Naive thymus-derived CD4-positive, alpha-beta T cell (primary cell): ENCODE results near the gene PRKN. TPM values are rescaled to one million over a fixed set of nuclear protein-coding genes. Genes with fewer than 3 reads are reported as not detected.

ENCODE experiments used
- ATAC-seq: fragments of 150-1000 bp; cut with Tn5 transposase; 2 replicates; pipeline ENCODE4 v1.10.0; 2021; ENCODE audit warnings: mild to moderate bottlenecking, moderate library complexity
- CTCF ChIA-PET: fragments of 350-600 bp; sonication (Branson Sonifier 250); formaldehyde crosslinking; loops from one replicate; lab custom pipeline; 2021; ENCODE audit warnings: antibody characterized with exemption; lab: Charles Lee
- POLR2A ChIA-PET: fragments of 350-600 bp; sonication (Branson Sonifier 250); formaldehyde crosslinking; loops from one replicate; lab custom pipeline; 2021; ENCODE audit warnings: antibody characterized with exemption, inconsistent platforms; lab: Charles Lee
- DNase-seq, 9 donors: peaks; one replicate each; pipeline versions ENCODE4 v3.0.0 to v3.0.0-alpha.2; 2020 to 2022; ENCODE audit warnings: mixed read lengths in 1 of 9
- H3K27ac ChIP-seq: one replicate; pipeline ENCODE4 v1.7.0; 2013; ENCODE audit warnings: mild to moderate bottlenecking, low read depth, low read length, moderate library complexity
- H3K27me3 ChIP-seq, 2 donors: one replicate each; pipeline ENCODE4 v1.7.0; 2013; ENCODE audit warnings: low read length in 2 of 2, mild to moderate bottlenecking in 2 of 2, moderate library complexity in 2 of 2; ENCODE audit not compliant: control insufficient read depth in 2 of 2, insufficient read depth in 2 of 2
- H3K36me3 ChIP-seq, 3 experiments: 1 replicate in 2 of 3; 2 replicates in 1 of 3; pipeline ENCODE4 v1.7.0; 2013; ENCODE audit warnings: low read length in 3 of 3, mild to moderate bottlenecking in 3 of 3, moderate library complexity in 1 of 3; ENCODE audit not compliant: insufficient read depth in 3 of 3, control insufficient read depth in 2 of 3
- H3K4me1 ChIP-seq, 2 donors: one replicate each; pipeline ENCODE4 v1.7.0; 2013; ENCODE audit warnings: low read length in 2 of 2, mild to moderate bottlenecking in 2 of 2, moderate library complexity in 1 of 2; ENCODE audit not compliant: control insufficient read depth in 2 of 2, insufficient read depth in 2 of 2
- H3K4me3 ChIP-seq: 2 replicates; pipeline ENCODE4 v1.7.0; 2013; ENCODE audit warnings: mild to moderate bottlenecking, low read length
- H3K9me3 ChIP-seq, 3 experiments: 1 replicate in 2 of 3; 2 replicates in 1 of 3; pipeline ENCODE4 v1.7.0; 2013; ENCODE audit warnings: low read length in 3 of 3; ENCODE audit not compliant: control insufficient read depth in 2 of 3
- H3K27ac Mint-ChIP-seq, 9 donors: one replicate each; pipeline ENCODE4 v1.8.0; 2020 to 2022; ENCODE audit warnings: mixed read lengths in 9 of 9, mild to moderate bottlenecking in 8 of 9, moderate library complexity in 5 of 9, inconsistent platforms in 2 of 9
- H3K27me3 Mint-ChIP-seq, 5 donors: one replicate each; pipeline ENCODE4 v1.8.0; 2021 to 2022; ENCODE audit warnings: mixed read lengths in 5 of 5, mild to moderate bottlenecking in 1 of 5
- H3K36me3 Mint-ChIP-seq, 5 donors: one replicate each; pipeline ENCODE4 v1.8.0; 2020 to 2022; ENCODE audit warnings: mixed read lengths in 5 of 5, mild to moderate bottlenecking in 3 of 5, inconsistent platforms in 1 of 5
- H3K4me1 Mint-ChIP-seq, 7 donors: one replicate each; pipeline ENCODE4 v1.8.0; 2020 to 2022; ENCODE audit warnings: mixed read lengths in 7 of 7, mild to moderate bottlenecking in 3 of 7, inconsistent platforms in 1 of 7
- H3K4me3 Mint-ChIP-seq, 10 donors: one replicate each; pipeline ENCODE4 v1.8.0; 2020 to 2022; ENCODE audit warnings: mild to moderate bottlenecking in 10 of 10, mixed read lengths in 10 of 10, moderate library complexity in 6 of 10, inconsistent platforms in 2 of 10
- H3K9me3 Mint-ChIP-seq, 11 donors: one replicate each; pipeline ENCODE4 v1.8.0; 2020 to 2022; ENCODE audit warnings: mixed read lengths in 11 of 11, mild to moderate bottlenecking in 4 of 11, inconsistent platforms in 1 of 11, moderate library complexity in 1 of 11
- intact Hi-C, 2 donors: fragments of 100-400 bp; cut with micrococcal nuclease; formaldehyde crosslinking; loops; one replicate each; pipeline ENCODE4 v1.15.1; 2023
- polyA plus RNA-seq, 2 donors: library from polyadenylated mRNA; unstranded; fragments of 300-500 nt; fragmentation: Illumina TruSeq; gene quantifications; one replicate each; pipeline ENCODE4 v1.2.3, GENCODE V29; 2021
- total RNA-seq, 6 experiments: library from RNA in 5 of 6; stranded (reverse) in 5 of 6; gene quantifications; 1 replicate in 5 of 6; 2 replicates in 1 of 6; pipeline ENCODE4 v1.2.3 and lab custom pipeline; 2021 to 2026

Gene PRKN
- total and polyA plus RNA-seq, 7 experiments from 2014 or later: 0.44 to 10.3 (median 8.1) TPM

DNA sequence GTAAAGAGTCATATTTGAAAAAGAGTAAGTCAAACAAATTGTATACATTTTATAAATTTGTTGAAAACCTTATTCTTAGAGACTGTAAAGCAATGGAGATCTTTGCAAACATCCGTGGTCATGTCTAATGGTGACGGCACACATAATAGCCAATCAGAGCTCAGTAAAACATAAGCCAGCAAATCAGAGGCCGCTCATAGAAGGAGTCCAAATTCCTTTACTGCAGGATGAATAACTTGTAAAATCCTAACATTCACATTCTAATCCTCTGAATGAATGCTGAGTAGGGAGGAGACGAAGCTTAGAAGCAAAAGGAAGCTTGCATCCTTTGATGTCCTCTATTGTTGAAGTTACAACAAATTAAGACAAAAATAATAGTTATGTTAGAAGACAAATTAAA lies 401.7 kb downstream of the PRKN start:
- Histone ChIP-seq H3K9me3 (no peaks in the 10 kb centered on the region), H3K36me3 (no peaks in the 10 kb centered on the region), H3K4me1 (no peaks in the 10 kb centered on the region), H3K27ac (no peak overlapping the region), H3K4me3 (no peak overlapping the region), H3K27me3 (no peaks in the 10 kb centered on the region)
- H3K27me3 Mint-ChIP-seq: no peaks in the 10 kb centered on the region
- no peak for DNase-seq
- no peaks in the 10 kb centered on the region for H3K4me1 Mint-ChIP-seq
- no peak for ATAC-seq
- peaks cover 0 to 36% (median 14%) of the 10 kb centered on the region in 11 donors for H3K9me3 Mint-ChIP-seq
- intact Hi-C loops: no loop called here
- CTCF ChIA-PET: no interaction called here
- H3K4me3 Mint-ChIP-seq: no peak overlapping the region
- no peak overlapping the region for H3K27ac Mint-ChIP-seq
- H3K36me3 Mint-ChIP-seq: peaks cover 0 to 14% (median 12%) of the 10 kb centered on the region in 5 donors
- POLR2A ChIA-PET: no interaction called here

DNA sequence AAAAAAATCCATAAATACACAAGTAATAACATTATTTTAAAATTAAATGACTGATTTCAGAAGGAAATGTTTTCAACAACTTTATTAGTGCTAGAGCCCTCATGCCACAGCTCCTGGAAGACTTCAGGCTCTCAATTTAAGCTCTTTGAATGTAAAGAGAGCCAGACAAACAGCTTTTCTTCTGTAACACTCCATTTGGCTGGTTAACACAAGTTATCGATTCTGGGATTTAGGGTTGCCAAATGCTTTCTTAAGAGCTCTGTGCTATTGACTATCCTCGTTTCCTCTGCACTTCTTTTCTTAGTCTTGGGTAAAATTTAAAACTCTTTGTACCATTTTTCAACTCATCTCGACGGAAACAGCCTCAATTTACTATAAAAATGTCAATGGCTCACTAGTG lies 402.5 kb downstream of the PRKN start:
- H3K27me3 Mint-ChIP-seq: no peaks in the 10 kb centered on the region
- H3K4me1 Mint-ChIP-seq: no peaks in the 10 kb centered on the region
- H3K36me3 Mint-ChIP-seq: peaks cover 0 to 14% (median 9%) of the 10 kb centered on the region in 5 donors
- Histone ChIP-seq H3K36me3 (no peaks in the 10 kb centered on the region), H3K27ac (no peak overlapping the region), H3K9me3 (no peaks in the 10 kb centered on the region), H3K4me3 (no peak overlapping the region), H3K4me1 (no peaks in the 10 kb centered on the region), H3K27me3 (no peaks in the 10 kb centered on the region)
- ChIA-PET CTCF (no interaction called here), POLR2A (no interaction called here)
- no peak overlapping the region for H3K27ac Mint-ChIP-seq
- H3K9me3 Mint-ChIP-seq: peaks cover 0 to 37% (median 20%) of the 10 kb centered on the region in 11 donors
- intact Hi-C loops: no loop called here
- ATAC-seq (no peak), DNase-seq (no peak)
- H3K4me3 Mint-ChIP-seq: no peak overlapping the region

DNA sequence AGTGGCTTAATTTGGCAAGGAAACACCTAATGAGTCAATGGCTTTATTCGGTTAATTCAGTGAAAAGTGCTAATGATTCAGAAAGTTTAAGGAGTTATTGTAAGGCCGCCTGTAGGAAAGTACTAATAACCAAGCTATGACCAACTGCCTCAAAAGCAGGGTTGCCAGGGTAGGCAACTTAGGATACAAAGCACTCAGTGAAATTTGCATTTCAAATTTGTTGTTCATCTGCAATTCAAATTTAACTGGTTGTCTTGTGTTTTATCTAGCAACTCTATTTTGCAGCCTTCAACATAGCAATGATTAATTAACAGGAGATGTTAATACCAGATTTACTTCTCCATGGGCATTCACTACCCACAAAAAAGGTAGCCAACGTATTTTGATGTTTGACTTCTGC lies 412.3 kb downstream of the PRKN start:
- ChIA-PET POLR2A (no interaction called here), CTCF (no interaction called here)
- Mint-ChIP-seq H3K27ac (no peak overlapping the region), H3K36me3 (peaks cover 0 to 9% (median 0%) of the 10 kb centered on the region in 5 donors), H3K27me3 (no peaks in the 10 kb centered on the region), H3K4me3 (no peak overlapping the region), H3K4me1 (no peaks in the 10 kb centered on the region), H3K9me3 (peaks cover 0 to 14% (median 2%) of the 10 kb centered on the region in 11 donors)
- Histone ChIP-seq H3K36me3 (no peaks in the 10 kb centered on the region), H3K4me3 (no peak overlapping the region), H3K4me1 (no peaks in the 10 kb centered on the region), H3K9me3 (no peaks in the 10 kb centered on the region), H3K27me3 (no peaks in the 10 kb centered on the region), H3K27ac (no peak overlapping the region)
- intact Hi-C loops: no loop called here
- ATAC-seq: no peak
- DNase-seq: no peak

DNA sequence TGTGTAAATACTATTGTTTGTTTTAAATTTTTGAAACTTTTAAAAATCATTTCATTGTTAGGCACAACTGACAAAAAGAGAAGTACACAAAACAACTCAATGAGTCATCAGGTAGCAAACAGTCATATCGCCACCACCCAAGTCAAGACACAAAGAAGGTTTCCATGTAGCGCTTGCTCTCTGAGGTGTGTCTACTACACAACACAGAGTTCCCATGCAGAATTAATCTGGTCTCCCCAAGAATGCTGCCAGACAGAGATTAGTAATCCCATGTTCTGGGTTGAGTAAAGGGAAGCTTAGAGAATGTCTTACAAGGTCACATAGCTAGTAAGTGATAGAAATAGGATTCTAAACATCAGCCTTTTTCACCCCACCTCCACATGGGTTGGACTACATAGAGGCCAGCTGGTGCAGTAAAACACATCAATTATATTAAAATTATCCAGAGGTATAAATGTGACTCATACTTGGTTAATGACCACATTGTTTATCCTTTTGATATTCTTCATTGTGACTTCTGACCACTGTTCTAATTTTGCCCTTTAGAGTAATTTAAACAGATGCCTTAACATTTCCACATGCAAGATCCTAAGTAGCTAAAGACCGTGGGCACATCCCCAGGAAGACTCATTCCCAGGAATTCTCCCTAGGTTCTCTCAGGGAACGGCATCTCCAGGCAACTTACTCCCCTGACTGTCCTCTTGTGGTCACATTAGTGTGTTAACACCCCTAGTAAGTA lies 413.5 kb downstream of the PRKN start:
- intact Hi-C loops: no loop called here
- no peak overlapping the region for H3K4me3 ChIP-seq
- no peaks in the 10 kb centered on the region for H3K9me3 ChIP-seq
- Mint-ChIP-seq H3K4me1 (no peaks in the 10 kb centered on the region), H3K9me3 (peaks cover 0 to 10% (median 3%) of the 10 kb centered on the region in 11 donors), H3K4me3 (no peak overlapping the region), H3K27me3 (no peaks in the 10 kb centered on the region), H3K27ac (no peak overlapping the region), H3K36me3 (peaks cover 0 to 8% (median 0%) of the 10 kb centered on the region in 5 donors)
- no peak for DNase-seq
- H3K27me3 ChIP-seq: no peaks in the 10 kb centered on the region
- H3K4me1 ChIP-seq: no peaks in the 10 kb centered on the region
- ChIA-PET CTCF (no interaction called here), POLR2A (no interaction called here)
- H3K36me3 ChIP-seq: no peaks in the 10 kb centered on the region
- no peak for ATAC-seq
- no peak overlapping the region for H3K27ac ChIP-seq

DNA sequence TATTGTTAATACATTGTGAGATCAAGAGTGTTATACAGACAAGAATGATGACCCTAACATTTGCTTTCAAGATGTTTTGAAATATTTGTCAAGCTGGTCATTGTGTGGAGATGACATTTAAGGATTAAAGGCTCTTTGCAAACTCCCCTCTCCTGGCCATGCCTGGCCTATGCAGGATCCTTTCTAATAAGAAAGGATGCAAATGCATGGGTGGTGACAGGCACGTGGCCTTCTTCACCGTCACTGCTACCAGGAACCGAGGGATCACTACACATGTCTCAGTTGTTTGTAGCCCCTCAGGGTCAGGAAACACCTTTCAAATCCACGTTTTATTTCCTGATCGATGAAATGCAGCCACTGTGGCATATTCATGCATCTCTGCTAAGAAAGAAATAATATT lies 419.7 kb downstream of the PRKN start:
- ATAC-seq (no peak), DNase-seq (no peak)
- Histone ChIP-seq H3K4me1 (no peaks in the 10 kb centered on the region), H3K27me3 (no peaks in the 10 kb centered on the region), H3K27ac (no peak overlapping the region), H3K36me3 (no peaks in the 10 kb centered on the region), H3K4me3 (no peak overlapping the region), H3K9me3 (no peaks in the 10 kb centered on the region)
- POLR2A ChIA-PET: no interaction called here
- no peaks in the 10 kb centered on the region for H3K36me3 Mint-ChIP-seq
- peaks cover 0 to 5% (median 0%) of the 10 kb centered on the region in 11 donors for H3K9me3 Mint-ChIP-seq
- H3K27me3 Mint-ChIP-seq: no peaks in the 10 kb centered on the region
- no peaks in the 10 kb centered on the region for H3K4me1 Mint-ChIP-seq
- H3K27ac Mint-ChIP-seq: no peak overlapping the region
- H3K4me3 Mint-ChIP-seq: no peak overlapping the region
- intact Hi-C loops: no loop called here
- CTCF ChIA-PET: interaction anchor here (0.6 kb wide), 1 partner anchor 46 kb away, joined by 5 read pairs; no protein-coding TSS in a partner anchor

DNA sequence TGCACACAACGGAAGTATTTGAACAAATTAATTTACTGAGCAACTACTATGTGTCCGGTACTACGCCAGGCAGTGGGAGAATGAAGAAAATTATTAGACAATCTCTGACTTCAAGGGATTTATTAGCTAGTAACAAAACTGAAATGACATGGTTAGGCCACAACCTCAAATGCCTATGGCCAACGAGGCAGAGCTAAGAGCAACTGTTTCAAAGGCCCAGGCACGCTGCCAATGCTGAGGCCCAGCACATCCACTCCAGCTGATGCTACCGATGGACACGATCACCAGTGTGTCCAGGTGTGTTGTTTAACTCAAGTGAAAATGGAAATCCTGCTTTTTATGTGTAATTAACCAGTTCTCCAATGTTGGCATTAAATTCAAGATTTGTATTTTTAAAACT lies 420.9 kb downstream of the PRKN start:
- H3K9me3 ChIP-seq: no peaks in the 10 kb centered on the region
- ATAC-seq: no peak
- H3K9me3 Mint-ChIP-seq: peaks cover 0 to 5% (median 0%) of the 10 kb centered on the region in 11 donors
- no peaks in the 10 kb centered on the region for H3K36me3 ChIP-seq
- peaks cover 0 to 5% (median 0%) of the 10 kb centered on the region in 7 donors for H3K4me1 Mint-ChIP-seq
- ChIA-PET CTCF (no interaction called here), POLR2A (no interaction called here)
- intact Hi-C loops: no loop called here
- H3K4me1 ChIP-seq: no peaks in the 10 kb centered on the region
- H3K36me3 Mint-ChIP-seq: no peaks in the 10 kb centered on the region
- no peak overlapping the region for H3K27ac Mint-ChIP-seq
- H3K27ac ChIP-seq: no peak overlapping the region
- no peak overlapping the region for H3K4me3 Mint-ChIP-seq
- H3K27me3 Mint-ChIP-seq: no peaks in the 10 kb centered on the region
- H3K27me3 ChIP-seq: no peaks in the 10 kb centered on the region
- no peak for DNase-seq
- H3K4me3 ChIP-seq: no peak overlapping the region

DNA sequence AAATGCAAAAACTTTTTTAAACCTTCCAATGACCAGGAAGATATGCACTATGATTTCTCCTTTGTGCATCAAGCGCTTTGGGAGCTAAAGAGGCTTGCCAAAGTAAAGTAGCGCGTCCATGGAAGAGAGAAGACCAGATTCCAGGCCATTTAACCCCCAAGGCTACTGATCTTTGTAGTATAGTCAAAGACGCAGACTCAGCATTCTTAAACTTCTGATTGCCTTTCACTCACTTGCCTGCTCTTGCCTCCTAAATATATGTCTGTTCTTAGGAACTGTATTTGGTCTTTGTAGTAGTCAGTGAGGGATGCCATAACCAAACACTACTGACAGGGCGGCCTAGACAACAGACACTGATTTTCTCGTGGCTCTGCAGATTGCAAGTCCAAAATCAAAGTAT lies 426.4 kb downstream of the PRKN start:
- DNase-seq: no peak
- intact Hi-C loops: no loop called here
- H3K27me3 Mint-ChIP-seq: no peaks in the 10 kb centered on the region
- peaks cover 0 to 5% (median 0%) of the 10 kb centered on the region in 7 donors for H3K4me1 Mint-ChIP-seq
- Histone ChIP-seq H3K27ac (no peak overlapping the region), H3K4me1 (no peaks in the 10 kb centered on the region), H3K36me3 (no peaks in the 10 kb centered on the region), H3K4me3 (no peak overlapping the region), H3K27me3 (no peaks in the 10 kb centered on the region), H3K9me3 (no peaks in the 10 kb centered on the region)
- H3K27ac Mint-ChIP-seq: no peak overlapping the region
- H3K9me3 Mint-ChIP-seq: no peaks in the 10 kb centered on the region
- H3K4me3 Mint-ChIP-seq: no peak overlapping the region
- CTCF ChIA-PET: no interaction called here
- POLR2A ChIA-PET: no interaction called here
- ATAC-seq: no peak
- no peaks in the 10 kb centered on the region for H3K36me3 Mint-ChIP-seq
